ENCODE data around the gene LYZL6. TPM values are rescaled to one million over a fixed set of nuclear protein-coding genes. Genes with fewer than 3 reads are reported as not detected.

The LYZL6 gene
- total and polyA plus RNA-seq, 2 experiments from 2014 or later = not detected

- H3K4me3 ChIP-seq = no peak overlapping the region
- DNase-seq (ENCODE audit: low read depth in 1 of 2, low spot score in 1 of 2) = no peak
- H3K27ac ChIP-seq = no peak overlapping the region
- H3K9me3 ChIP-seq (ENCODE audit: low read depth) = no peaks in the 10 kb centered on the region
- peaks cover 4% of the 10 kb centered on the region for H3K27me3 ChIP-seq
- H3K36me3 ChIP-seq = no peaks in the 10 kb centered on the region
- H3K4me1 ChIP-seq (ENCODE audit: low read depth) = no peaks in the 10 kb centered on the region
- TF ChIP-seq CTCF (IDR thresholded peaks at IDR 0.05; ENCODE audit: low read depth, low read length) = no peak
Observed at GRCh38 chr17:35968520-35969054, 25.1 kb upstream of the LYZL6 start.

GRCh38 chr17:35965272-35965671, 21.8 kb upstream of the LYZL6 start:
- peaks cover 4% of the 10 kb centered on the region for H3K27me3 ChIP-seq

GRCh38 chr17:35963663-35964062, 20.1 kb upstream of the LYZL6 start:
- H3K9me3 ChIP-seq (ENCODE audit: low read depth) = no peaks in the 10 kb centered on the region
- no peak for TF ChIP-seq CTCF (IDR thresholded peaks at IDR 0.05; ENCODE audit: low read depth, low read length)
- H3K27ac ChIP-seq = no peak overlapping the region
- no peaks in the 10 kb centered on the region for H3K36me3 ChIP-seq
- no peaks in the 10 kb centered on the region for H3K4me1 ChIP-seq (ENCODE audit: low read depth)
- H3K4me3 ChIP-seq = no peak overlapping the region
- H3K27me3 ChIP-seq = peaks cover 10% of the 10 kb centered on the region
- DNase-seq (ENCODE audit: low read depth in 1 of 2, low spot score in 1 of 2) = no peak

More at GRCh38 chr17:35965272-35965671, 21.8 kb upstream of the LYZL6 start:
- Histone ChIP-seq H3K36me3 (no peaks in the 10 kb centered on the region), H3K9me3 (ENCODE audit: low read depth) (no peaks in the 10 kb centered on the region), H3K4me1 (ENCODE audit: low read depth) (no peaks in the 10 kb centered on the region), H3K4me3 (no peak overlapping the region), H3K27ac (no peak overlapping the region)
- DNase-seq (ENCODE audit: low read depth in 1 of 2, low spot score in 1 of 2) = no peak
- no peak for TF ChIP-seq CTCF (IDR thresholded peaks at IDR 0.05; ENCODE audit: low read depth, low read length)

- H3K9me3 ChIP-seq (ENCODE audit: low read depth) = no peaks in the 10 kb centered on the region
- H3K36me3 ChIP-seq = no peaks in the 10 kb centered on the region
- H3K4me3 ChIP-seq = no peak overlapping the region
- DNase-seq (ENCODE audit: low read depth in 1 of 2, low spot score in 1 of 2) = no peak
- no peaks in the 10 kb centered on the region for H3K4me1 ChIP-seq (ENCODE audit: low read depth)
- no peak overlapping the region for H3K27ac ChIP-seq
- no peak for TF ChIP-seq CTCF (IDR thresholded peaks at IDR 0.05; ENCODE audit: low read depth, low read length)
- H3K27me3 ChIP-seq = no peaks in the 10 kb centered on the region
Observed at GRCh38 chr17:35953720-35954119, 10.2 kb upstream of the LYZL6 start.

- no peak for TF ChIP-seq CTCF (IDR thresholded peaks at IDR 0.05; ENCODE audit: low read depth, low read length)
- H3K27ac ChIP-seq = no peak overlapping the region
- no peaks in the 10 kb centered on the region for H3K4me1 ChIP-seq (ENCODE audit: low read depth)
- no peaks in the 10 kb centered on the region for H3K27me3 ChIP-seq
- H3K4me3 ChIP-seq = no peak overlapping the region
- no peaks in the 10 kb centered on the region for H3K9me3 ChIP-seq (ENCODE audit: low read depth)
- DNase-seq (ENCODE audit: low read depth in 1 of 2, low spot score in 1 of 2) = no peak
- H3K36me3 ChIP-seq = no peaks in the 10 kb centered on the region
Observed at GRCh38 chr17:35949401-35949800, 5.9 kb upstream of the LYZL6 start.

GRCh38 chr17:35948092-35948491, 4.6 kb upstream of the LYZL6 start:
- Histone ChIP-seq H3K27me3 (no peaks in the 10 kb centered on the region), H3K9me3 (ENCODE audit: low read depth) (no peaks in the 10 kb centered on the region), H3K36me3 (no peaks in the 10 kb centered on the region), H3K4me1 (ENCODE audit: low read depth) (no peaks in the 10 kb centered on the region), H3K27ac (no peak overlapping the region), H3K4me3 (no peak overlapping the region)
- TF ChIP-seq CTCF (IDR thresholded peaks at IDR 0.05; ENCODE audit: low read depth, low read length) = no peak
- no peak for DNase-seq (ENCODE audit: low read depth in 1 of 2, low spot score in 1 of 2)
